CD4-positive, alpha-beta T cell treated with Interleukin-17A for 1 hour (primary cell): ENCODE results near the gene GAPDHS.

Experiments used
- DNase-seq: peaks from one replicate; pipeline ENCODE4 v3.0.0-alpha.2; 2020

Gene GAPDHS

DNA sequence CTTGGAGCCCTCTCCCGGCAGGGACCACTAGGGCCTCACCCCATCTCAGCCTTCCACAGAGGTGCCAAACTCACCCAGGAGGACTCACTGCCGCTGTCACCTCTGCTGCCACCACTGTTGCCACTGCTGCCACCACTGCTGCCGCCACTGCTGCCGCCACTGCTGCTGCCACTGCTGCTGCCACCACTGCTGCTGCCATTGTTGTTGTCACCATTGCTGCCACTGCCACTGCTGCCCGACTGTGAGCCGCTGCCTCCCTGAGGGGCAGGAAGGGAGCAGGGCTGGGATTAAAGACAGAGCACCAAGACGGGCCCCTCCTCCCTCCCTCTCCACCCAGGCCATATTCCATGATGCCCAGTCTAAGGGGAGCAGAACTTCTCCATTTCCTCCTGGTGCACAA lies 21.9 kb upstream of the GAPDHS start:
- no peak for DNase-seq

DNA sequence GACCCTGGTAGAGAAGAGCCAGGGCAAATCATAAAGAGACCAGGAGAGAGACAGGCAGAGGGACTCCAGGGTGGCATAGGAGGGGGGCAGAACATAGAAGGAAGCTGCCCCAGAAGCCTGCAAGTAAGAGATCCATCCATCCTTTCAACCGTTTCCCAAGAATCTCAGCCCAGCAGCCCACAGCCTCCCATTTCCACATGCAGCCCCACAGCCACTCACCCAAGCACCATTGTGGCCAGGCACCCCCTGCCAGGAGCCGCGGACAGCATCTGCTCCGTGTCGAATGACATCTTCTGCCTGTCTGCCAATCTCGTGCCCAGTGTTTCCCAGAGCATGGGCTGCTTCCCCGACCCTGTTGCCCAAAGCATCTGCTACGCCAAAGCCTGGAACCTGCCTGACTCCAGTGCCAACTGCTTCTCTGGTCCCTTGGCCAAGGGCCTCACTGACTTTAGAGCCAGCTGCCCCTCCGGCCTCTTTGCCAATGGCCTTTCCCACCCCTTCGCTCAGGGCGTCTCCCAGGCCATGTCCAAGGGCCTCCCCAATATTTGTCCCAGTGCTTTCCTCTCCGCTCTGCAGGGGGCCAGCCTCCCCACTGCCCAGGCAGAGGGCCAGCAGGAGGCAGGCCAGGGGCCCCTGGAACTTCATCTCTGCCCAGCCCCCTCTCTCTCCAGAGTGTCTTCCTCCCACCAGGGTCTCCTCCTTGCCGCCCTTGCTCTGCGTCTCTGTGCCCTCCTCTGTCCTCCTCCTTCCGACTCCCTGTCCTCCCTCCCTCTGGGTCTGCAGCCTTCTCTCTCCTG lies 20.2 kb upstream of the GAPDHS start:
- DNase-seq = no peak

DNA sequence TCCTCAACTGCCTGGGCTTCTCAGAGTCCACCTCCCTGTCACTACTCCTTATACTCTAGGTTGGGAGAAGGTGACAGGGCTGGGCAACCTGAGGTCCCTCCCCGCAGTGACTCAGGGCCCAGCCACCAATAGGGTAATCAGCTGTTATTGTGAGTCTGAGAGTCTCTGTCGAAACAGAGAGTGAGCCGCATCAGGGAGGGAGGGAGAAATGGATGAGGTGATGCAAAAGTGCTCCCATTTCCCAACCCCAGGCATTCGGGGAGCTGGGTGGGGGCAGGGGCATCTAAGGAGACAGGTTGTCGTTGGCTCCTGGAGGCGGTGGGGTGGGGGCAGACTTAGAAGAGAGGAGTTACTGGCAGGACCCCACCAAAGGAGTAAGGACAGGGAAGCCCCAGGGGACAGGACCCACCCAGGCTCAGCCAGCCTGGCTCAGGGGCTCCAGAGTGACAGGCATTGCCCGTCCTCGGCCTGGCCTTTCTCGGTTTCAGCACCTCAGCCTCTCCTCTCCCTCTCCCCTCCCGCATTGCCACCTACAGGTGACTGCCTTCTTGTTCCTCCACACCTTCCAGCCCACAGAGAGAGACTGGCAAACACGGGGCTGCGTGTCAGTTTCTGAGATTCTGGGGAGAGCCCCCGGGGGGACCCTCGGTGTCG lies 19.5 kb upstream of the GAPDHS start, which contains the start of gene DMKN:
TSS of gene DMKN (minus strand) at position 22 of the 654 bp plus-strand sequence. CDS start 174 bp downstream, outside the sequence.
- no peak for DNase-seq

DNA sequence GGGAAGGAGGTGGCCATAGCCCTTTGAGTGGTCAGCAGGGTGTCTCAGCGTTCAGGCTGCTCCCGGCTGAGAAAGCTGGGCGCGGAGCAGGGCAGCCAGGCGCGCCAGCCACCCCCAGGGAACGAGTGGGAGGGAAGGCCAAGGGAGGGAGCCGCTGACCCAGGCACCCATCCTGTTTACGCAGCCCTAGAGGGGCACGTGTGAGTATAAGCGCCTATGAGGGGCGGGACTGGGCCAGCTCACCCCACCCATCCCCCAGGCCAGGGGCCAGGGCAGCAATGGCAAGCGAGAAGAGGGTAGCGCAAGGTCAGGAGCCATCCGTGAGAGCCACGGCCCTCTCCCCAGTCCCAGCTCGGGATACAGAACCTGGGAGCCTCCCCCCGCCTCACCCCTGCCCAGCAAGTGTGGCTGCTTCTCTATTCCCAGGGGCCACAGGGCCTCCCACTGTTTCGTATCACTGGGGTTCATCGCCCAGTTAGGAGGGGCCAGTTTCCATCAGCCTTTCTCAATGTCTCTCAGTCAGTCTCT lies 18.9 kb upstream of the GAPDHS start:
- no peak for DNase-seq

DNA sequence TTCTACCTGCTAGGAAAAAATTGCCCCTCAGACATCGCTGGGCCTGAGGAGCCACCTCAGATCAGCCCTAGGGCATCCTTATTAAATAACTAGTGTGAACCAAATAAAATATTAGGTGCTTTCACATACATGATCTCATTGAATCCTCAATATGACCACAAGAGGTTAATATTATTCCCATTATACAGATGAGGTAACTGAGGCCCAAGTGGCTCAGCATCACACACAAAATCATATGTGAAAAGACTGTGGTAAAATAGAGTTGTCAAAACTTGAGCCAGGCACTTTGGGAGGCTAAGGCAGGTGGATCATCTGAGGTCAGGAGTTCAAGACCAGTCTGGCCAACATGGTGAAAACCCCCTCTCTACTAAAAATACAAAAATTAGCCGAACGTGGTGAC lies 16.9 kb upstream of the GAPDHS start:
- DNase-seq = no peak

DNA sequence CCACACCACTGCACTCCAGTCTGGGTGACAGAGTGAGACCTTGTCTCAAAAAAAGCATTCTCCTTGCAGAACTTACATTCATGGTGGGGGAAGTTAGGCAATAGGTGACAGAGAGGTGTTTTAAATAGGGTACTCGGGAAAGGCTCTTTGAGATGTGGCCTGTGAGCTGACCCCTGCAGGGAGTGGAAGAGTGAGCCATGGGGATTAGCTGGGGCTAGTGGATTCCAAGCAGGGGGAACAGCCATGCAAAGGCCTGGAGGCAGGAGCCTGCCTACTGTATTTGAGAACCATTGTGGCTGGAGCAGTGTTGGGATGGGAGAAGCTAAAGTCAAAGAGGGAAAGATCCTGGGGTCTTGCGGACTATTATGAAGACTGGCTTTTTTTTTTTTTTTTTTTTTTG lies 15.9 kb upstream of the GAPDHS start:
- no peak for DNase-seq

DNA sequence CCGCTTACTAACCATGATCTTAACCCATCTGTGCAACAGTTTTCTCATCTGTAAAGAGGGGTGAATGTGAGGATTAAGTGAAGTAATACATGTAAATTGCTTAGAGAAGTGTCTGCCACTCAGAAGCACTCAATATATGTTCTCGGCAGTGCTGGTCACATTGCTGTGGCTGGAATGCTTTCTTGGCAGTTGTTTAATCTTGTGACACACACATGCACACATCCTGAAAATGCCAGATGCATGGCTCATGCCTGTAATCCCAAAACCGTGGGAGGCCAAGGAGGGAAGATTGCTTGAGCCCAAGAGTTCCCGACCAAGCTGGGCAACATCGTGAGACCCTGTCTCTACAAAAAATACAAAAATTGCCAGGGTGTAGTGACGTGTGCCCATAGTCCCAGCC lies 14.9 kb upstream of the GAPDHS start:
- DNase-seq = no peak

DNA sequence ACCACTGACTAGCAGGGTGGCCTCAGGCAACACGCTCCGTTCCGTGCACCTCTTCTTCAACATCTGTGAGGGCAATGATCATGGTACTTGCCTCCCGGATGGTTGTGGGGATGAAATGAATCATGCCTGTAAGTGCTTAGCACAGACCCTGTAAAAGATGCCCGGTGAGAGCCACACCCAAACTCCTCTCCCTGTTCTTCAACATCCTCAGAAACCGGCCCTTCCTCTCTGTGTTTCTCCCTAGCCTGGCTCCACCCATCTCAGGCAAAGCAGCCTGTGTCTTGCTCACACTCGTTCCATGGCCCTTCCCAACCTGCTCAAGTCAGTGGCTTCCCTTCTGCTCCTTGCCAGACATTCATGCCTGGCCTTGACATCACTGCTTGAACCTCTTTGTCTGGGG lies 14.0 kb upstream of the GAPDHS start:
- no peak for DNase-seq

DNA sequence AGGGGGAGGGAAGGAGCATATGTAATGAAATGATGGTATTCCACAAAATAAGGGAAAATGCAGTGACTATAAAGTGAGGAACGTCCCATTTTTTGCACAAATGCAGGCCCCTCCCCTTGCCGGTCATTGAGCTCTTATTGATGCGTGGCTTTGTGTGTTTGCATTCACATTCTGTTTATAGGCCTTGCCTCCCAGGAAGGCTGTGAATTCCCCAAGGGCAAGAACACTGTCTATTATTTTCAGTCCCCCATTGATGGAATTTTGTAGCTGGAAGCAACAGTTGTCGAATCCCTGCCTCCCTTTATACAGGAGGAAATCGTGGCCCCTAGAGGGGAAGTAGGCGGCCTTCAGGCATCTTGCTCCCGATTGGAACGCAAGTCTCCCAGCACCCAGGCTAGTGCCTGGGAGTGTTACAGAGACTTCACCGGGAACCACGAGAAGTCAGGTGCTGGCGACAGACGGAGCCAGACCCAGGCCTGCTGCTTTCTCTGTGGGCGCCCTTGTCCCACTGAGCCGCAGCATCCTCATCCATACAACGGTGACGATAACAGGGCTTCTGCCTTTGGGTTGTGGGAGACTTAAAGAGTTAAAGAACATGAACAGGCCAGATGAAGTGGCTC lies 12.0 kb upstream of the GAPDHS start:
- DNase-seq = no peak

DNA sequence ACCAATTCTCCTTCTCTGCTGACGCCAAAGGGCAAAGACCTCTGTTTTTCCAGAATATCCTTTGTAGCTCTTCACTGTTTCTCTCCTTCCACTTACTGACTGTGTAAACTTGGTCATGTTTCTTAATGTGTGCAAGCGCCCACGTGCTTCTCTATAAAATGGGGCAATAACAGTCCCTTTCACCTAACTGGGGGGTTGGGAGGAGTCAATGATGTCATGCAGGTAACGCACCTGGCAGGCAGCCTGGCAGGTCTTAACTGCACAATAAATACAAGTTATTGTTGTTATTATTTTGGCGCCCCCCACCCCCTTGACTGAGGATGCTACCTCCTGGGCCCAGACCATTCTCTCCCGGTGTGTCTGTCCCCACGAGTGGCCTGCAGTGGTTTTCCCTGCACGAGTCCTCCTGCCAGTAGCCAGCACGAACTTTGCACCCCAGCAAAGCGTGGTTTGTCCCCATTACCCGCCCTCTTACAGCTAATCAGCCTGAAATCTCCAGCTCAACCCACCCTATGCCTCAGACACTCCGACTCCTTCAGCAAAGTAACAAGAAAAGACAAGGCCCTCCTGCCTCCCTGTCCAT lies 10.4 kb upstream of the GAPDHS start:
- no peak for DNase-seq

DNA sequence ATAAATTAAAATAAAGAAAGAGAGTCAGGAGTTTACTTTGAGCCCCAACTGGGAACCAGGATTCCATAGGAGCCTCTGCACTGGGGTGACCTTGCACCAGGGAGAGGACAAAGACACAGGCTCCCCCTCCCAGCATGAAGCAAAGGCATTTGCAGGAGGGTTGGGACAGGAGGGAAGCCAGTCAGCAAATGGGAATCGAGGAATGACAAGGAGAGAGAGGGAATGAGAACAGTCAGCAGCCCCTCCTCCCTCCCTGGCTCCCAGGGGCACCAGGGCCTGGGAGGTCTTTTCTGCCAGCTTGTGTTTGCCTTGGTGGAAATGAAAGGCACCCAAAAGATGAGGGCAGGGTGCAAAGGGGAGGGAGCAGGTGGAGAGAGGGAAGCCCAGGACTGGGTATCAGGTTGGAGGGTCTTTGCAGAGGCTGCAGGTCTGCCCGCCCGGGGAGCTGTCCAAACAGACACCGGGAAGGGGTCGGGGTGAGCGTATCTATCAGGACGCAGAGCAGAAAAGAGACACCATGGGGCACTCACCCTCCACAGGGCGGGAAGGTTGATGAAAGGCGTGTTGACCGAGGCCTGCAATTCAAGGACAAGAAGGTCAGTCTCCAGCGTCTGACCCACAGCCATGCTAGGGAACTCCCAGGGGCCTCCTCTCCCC lies 8.9 kb upstream of the GAPDHS start:
- no peak for DNase-seq

DNA sequence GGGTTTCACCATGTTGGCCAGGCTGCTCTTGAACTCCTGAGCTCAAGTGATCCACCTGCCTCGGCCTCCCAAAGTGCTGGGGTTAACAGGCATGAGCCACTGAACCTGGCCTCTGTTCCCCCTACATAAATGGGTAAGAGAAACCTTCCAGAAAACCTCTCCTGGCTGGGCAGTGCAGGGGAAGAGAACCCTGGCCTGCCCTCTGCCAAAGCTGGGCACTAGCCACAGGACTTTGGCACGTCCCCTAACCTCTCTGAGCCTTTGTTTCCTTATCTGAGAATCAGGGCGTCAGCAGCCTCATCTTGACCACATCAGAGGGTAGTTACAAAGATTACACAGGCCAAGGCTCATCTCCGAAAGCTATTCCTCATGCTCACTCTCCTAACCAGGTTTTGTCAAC lies 7.4 kb upstream of the GAPDHS start:
- no peak for DNase-seq

DNA sequence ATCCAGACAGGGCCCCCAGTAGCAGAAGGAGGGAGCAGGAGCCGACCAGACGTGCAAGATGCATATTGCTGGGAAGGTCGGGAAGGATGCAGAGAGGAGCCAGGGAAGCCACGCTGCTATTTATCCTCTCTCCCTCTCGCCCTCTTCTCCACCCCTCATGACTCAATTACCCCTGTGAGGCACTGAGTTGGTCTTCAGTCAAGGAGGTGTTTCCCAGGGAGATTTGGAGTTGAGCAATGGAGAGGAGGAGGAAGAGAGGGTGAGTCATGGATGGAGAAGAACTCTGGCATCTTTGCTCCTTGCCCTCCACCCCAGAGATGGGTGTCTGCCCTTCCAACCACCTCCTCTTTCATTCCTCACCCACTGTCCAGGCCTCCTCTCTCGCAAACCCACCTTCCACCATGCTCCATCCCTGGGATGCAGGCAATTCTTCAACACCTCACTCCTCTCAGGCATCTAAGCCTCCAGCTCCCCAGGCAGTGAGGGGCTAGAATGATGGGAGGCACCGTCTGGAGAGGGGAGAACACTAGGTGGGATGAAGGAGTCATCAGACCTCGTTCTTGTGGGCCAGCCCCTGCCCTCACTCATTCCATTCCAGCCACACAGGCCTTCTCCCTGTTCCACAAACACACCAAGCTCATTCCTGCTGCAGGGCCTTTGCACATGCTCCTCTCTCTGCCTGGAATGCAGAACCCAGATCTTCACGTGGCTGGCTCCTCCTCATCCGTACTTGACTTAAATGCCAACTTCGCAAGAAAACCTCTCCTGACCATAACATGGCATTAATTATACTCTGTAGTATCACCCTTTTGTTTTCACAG lies 4.8 kb upstream of the GAPDHS start, which contains the start of gene SBSN:
TSS of gene SBSN (minus strand) at position 94 of the 821 bp plus-strand sequence. CDS start at position 64, 30 bp downstream.
- no peak for DNase-seq

DNA sequence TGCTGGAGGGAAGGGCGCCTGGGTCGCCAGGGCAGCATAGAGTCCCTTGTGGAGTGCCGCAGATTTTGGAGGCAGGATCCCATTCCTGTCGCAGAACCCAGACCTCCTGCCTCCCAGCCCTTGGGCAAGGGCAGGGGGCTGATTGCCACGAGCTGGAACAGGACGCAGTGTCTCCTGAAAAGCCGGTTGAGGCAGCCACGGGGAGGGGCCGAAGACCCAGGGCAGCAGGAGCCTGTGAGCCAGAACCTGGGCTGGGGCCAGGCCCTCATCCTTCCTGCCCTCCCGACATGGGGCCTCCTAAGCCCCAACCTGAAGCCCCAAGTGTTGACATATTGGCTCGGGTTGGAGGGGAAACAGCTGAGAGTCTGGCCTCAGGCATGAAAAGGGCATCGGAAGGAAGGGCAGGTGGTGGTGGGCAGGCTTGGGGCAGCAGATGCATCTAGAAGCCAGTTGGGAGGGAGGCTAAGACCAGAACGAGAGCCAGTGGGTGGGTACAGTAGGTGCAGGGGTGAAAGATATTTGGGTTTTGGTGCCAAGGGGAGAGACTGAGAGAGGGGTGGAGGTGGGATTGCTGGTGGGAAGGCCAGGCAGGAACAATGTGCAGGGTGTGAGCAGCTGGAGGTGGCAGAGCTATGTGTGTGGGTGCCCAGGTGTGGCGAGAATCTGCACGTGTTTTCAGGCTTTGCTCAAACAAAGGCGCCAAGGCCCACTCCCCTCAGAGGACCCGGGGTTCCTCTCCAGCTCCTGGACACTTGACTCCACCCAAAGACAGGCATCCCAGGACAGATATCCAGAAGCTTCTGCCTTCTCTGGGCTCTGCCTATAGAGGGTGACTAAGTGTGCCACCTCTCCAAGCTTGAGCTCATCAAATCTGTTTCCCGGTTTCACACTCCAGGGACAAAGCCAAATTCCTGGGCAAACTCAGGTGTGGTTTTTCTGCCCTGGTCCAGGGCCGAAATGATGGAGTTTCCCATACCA lies 3.7 kb upstream of the GAPDHS start:
- DNase-seq = no peak

DNA sequence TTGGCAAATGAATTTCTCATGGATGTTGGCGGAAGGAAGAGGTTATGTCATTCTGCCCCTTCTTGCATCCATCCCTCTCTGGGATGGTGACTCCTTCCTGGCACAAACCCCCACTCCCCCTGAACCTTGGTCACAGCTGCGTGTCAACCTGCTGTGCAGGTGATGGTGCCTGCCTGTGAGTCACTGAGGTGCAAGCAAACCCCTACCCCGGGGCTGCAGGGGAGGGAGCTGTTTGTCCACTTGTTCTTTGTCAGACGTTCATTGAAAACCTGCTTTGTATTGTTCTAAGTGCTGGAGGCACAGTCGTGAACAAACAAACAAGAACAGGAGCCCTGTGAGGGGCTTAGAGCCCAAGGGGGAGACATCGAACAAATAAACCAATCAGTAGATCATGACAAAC lies 2.0 kb upstream of the GAPDHS start:
- no peak for DNase-seq

DNA sequence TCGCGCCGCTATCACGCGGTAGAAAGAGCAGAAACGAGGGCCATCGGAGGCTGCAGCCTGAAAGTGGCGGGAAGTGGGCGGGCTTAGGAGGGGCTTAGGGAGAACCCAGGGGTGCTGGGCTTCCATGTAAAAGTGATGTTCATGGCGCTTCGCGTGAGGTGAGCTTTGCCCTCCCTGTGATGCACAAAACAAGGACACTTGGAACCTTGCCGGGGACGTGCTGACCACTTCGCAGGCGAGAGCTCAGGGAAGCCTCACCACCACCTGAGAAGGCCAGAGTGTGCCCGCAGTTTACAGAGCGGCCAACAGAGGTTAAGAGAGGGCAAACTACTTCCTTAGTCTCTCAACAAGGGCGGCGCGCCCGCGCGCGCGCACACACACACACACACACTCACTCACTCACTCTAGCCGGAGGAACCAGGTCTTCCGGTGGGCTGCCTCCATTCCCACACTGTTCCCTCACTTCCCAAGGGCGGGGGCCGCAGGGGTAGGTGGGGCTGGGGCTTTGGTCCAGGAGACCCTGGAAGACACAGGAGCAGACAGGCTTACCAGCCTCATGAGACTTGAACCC lies 651 bp downstream of the GAPDHS start:
- DNase-seq = peak; percentile 47

DNA sequence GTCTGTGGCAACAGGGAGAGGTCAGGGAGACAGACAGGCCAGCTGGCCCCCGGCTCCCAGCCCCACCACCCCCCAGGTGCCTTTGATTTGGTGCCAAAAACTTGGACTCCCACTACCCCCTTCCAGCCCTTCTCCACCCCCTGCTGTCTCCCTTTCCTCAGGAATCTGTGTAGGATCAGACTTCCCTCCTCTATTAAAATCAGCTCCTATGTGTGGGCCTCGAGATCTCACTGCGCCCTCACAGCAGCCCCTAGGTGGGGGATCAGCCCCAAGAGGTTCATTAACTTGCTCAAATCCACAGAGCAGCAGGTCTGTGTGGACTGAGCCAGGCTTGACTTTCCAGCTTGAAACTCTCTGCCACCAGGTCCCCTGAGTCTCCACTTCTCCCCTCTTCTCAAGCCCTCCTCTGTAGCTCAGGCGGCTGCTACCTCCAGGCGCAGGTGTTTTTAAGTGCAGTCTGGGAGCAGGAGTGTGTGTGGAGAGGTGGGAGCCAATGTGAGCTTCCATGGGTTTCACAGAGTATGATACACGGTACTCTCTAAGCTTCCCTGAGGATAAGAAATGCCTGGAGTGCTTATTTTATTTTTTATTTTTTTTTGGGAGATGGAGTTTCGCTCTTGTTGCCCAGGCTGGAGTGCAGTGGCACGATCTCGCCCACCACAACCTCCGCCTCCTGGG lies 1.7 kb downstream of the GAPDHS start:
- DNase-seq = no peak

DNA sequence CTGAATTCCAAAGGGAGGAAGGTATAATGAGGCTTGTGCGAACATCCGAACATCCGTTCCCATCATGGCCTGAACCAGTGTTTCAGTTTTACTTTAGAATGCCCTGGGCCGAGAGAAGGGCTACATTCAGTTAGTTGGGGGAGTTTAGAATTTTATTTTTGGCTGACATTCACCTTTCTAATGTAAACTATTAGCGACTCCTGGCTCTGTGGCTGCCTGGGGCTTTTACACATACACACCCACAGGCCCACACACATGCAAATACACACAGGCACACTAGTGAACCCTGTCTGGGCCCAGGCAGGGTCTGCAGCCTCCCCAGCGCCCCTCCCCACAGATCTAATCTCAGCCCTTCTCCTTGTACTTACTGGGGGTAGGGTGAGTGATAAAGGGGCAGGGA lies 6.1 kb downstream of the GAPDHS start:
- DNase-seq = no peak

DNA sequence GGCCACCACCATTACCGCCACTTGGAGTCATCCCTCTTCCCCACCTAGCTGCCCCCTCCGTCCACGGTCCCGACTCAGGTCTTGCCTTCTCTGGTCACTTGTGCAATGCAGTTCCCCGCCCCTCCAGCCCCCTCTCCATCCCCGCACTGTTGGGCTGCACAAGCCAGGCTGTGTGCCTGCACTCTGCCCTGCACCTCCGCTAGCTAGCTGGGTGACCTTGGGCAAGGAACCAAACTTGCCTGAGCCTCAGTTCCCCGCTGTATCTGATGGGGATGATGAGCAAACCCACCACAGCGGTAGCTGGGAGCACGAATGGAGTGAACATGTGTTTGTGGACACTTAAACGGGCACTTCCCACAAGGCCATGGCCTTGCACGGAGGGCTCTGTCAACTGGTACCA lies 6.6 kb downstream of the GAPDHS start:
- no peak for DNase-seq
